Breast epithelium (tissue), 4 donors: ENCODE measurements around the gene MPP2. TPM values are rescaled to one million over a fixed set of nuclear protein-coding genes. Genes with fewer than 3 reads are reported as not detected.
"Not testable (repeated sequence)": the region's sequence is repeated elsewhere in the genome, so short reads cannot be mapped to it uniquely, and the experiment has no call there.

Source experiments
- DNase-seq, 2 donors: peaks; one replicate each; pipeline ENCODE4 v3.0.0-alpha.2; 2019; ENCODE audit warnings: low spot score in 2 of 2
- H3K27ac ChIP-seq, 2 donors: fragments of 200-600 bp; sonication (generic) in 1 of 2; one replicate each; pipeline ENCODE4 v1.5.1; 2016 to 2019; ENCODE audit warnings: mild to moderate bottlenecking in 1 of 2
- H3K27me3 ChIP-seq, 2 donors: fragments of 200-600 bp; sonication (generic) in 1 of 2; one replicate each; pipeline versions ENCODE4 v1.5.1 to v1.6.0; 2017 to 2019; ENCODE audit warnings: control low read depth in 1 of 2, mild to moderate bottlenecking in 1 of 2
- H3K36me3 ChIP-seq: fragments of 200-600 bp; one replicate; pipeline ENCODE4 v1.5.1; 2019
- H3K4me1 ChIP-seq, 2 donors: fragments of 200-600 bp; sonication (generic); one replicate each; pipeline ENCODE4 v1.5.1; 2016 to 2019; ENCODE audit warnings: control low read depth in 1 of 2
- H3K4me3 ChIP-seq, 3 donors: fragments of 200-600 bp; sonication (generic); 1 replicate in 2 of 3; 2 replicates in 1 of 3; pipeline ENCODE4 v1.5.1; 2016 to 2019; ENCODE audit warnings: mild to moderate bottlenecking in 3 of 3, moderate library complexity in 2 of 3
- H3K9me3 ChIP-seq, 2 donors: fragments of 200-600 bp; sonication (generic) in 1 of 2; one replicate each; pipeline ENCODE4 v1.5.1; 2016 to 2019; ENCODE audit warnings: control low read depth in 1 of 2
- CTCF ChIP-seq, 3 donors: fragments of 450-650 bp; IDR thresholded peaks; one replicate each; pipeline ENCODE4 v1.5.1; 2016 to 2017; ENCODE audit warnings: antibody characterized with exemption in 3 of 3, mild to moderate bottlenecking in 3 of 3, moderate library complexity in 3 of 3
- POLR2A ChIP-seq: fragments of 450-650 bp; IDR thresholded peaks from one replicate; pipeline ENCODE4 v1.6.1; 2016; ENCODE audit warnings: antibody characterized with exemption, mild to moderate bottlenecking, moderate library complexity
- POLR2AphosphoS5 ChIP-seq, 3 donors: sonication (generic); formaldehyde crosslinking; IDR thresholded peaks; one replicate each; pipeline ENCODE4 v1.6.1; 2017; ENCODE audit warnings: antibody characterized with exemption in 3 of 3
- intact Hi-C: fragments of 100-400 bp; cut with DNase I; formaldehyde crosslinking; loops from one replicate; pipeline ENCODE4 v1.15.1; 2023; ENCODE audit warnings: low total_unique reads
- total RNA-seq, 3 donors: library from RNA; depleted of rRNA; stranded (reverse); fragments of >200 nt; gene quantifications; one replicate each; pipeline ENCODE4 v1.1.0, GENCODE V29; 2016

The MPP2 gene
- total RNA-seq, 3 donors from 2014 or later = 2.6 to 7.9 (median 3.9) TPM

- Histone ChIP-seq H3K4me1 (peaks cover 3 to 6% of the 10 kb centered on the region in 2 donors), H3K4me3 (no peak overlapping the region), H3K9me3 (no peaks in the 10 kb centered on the region), H3K27me3 (no peaks in the 10 kb centered on the region), H3K27ac (peak overlapping the region in 1 of 2 donors; percentile 35), H3K36me3 (no peaks in the 10 kb centered on the region)
- DNase-seq = no peak
- TF ChIP-seq POLR2A (no peak), CTCF (IDR thresholded peaks at IDR 0.05) (no peak), POLR2AphosphoS5 (IDR thresholded peaks at IDR 0.05) (no peak)
- intact Hi-C loops = no loop called here
Measured at GRCh38 chr17:43842975-43843325, 64.4 kb downstream of the MPP2 start.

GRCh38 chr17:43842091-43842974, 65.0 kb downstream of the MPP2 start:
- H3K27me3 ChIP-seq, H3K4me1 ChIP-seq, H3K36me3 ChIP-seq, H3K9me3 ChIP-seq, intact Hi-C loops: not testable (repeated sequence)
- Histone ChIP-seq H3K27ac (peak overlapping the region; percentile 42 to 45), H3K4me3 (peak overlapping the region in 2 of 3 donors; percentile 20 to 43)
- peak in 1 of 2 donors; percentile 74 for DNase-seq

- Histone ChIP-seq H3K27ac (no peak overlapping the region), H3K36me3 (no peaks in the 10 kb centered on the region), H3K9me3 (no peaks in the 10 kb centered on the region), H3K4me1 (peaks cover 0 to 6% of the 10 kb centered on the region in 2 donors), H3K4me3 (no peak overlapping the region), H3K27me3 (no peaks in the 10 kb centered on the region)
- intact Hi-C loops = no loop called here
- TF ChIP-seq CTCF (IDR thresholded peaks at IDR 0.05) (no peak), POLR2AphosphoS5 (IDR thresholded peaks at IDR 0.05) (no peak), POLR2A (no peak)
- DNase-seq = no peak
Measured at GRCh38 chr17:43841282-43841681, 66.1 kb downstream of the MPP2 start.

- Histone ChIP-seq H3K27me3 (no peaks in the 10 kb centered on the region), H3K9me3 (no peaks in the 10 kb centered on the region), H3K4me3 (no peak overlapping the region), H3K4me1 (peaks cover 0 to 6% of the 10 kb centered on the region in 2 donors), H3K27ac (peak overlapping the region; percentile 16 to 41), H3K36me3 (no peaks in the 10 kb centered on the region)
- TF ChIP-seq POLR2AphosphoS5 (IDR thresholded peaks at IDR 0.05) = no peak
- no peak for TF ChIP-seq POLR2A
- no peak for TF ChIP-seq CTCF (IDR thresholded peaks at IDR 0.05)
- no peak for DNase-seq
- intact Hi-C loops = no loop called here
Measured at GRCh38 chr17:43840814-43841213, 66.5 kb downstream of the MPP2 start.

- no peaks in the 10 kb centered on the region for H3K9me3 ChIP-seq
- H3K4me1 ChIP-seq = peaks cover 0 to 6% of the 10 kb centered on the region in 2 donors
- intact Hi-C loops = loop anchor here (10.0 kb wide), 1 partner anchor 65 kb away; the partner anchor contains the start of gene DUSP3
- TF ChIP-seq CTCF (IDR thresholded peaks at IDR 0.05) = no peak
- TF ChIP-seq POLR2AphosphoS5 (IDR thresholded peaks at IDR 0.05) = peak in 2 of 3 donors; percentile 26 to 59
- no peak for TF ChIP-seq POLR2A
- no peaks in the 10 kb centered on the region for H3K36me3 ChIP-seq
- H3K27ac ChIP-seq = peak overlapping the region; percentile 46 to 59
- no peak overlapping the region for H3K4me3 ChIP-seq
- H3K27me3 ChIP-seq = no peaks in the 10 kb centered on the region
- DNase-seq = peak in 1 of 2 donors; percentile 80
Measured at GRCh38 chr17:43839670-43840108, 67.6 kb downstream of the MPP2 start.
